GM18498 (cell line): ENCODE data around the gene UBIAD1.

Source experiments
- ATAC-seq: cut with Tn5 transposase; IDR thresholded peaks from one replicate; pipeline ENCODE4 v1.9.1; 2021; ENCODE audit warnings: mild to moderate bottlenecking, moderate library complexity; ENCODE audit not compliant: unreplicated experiment

Gene UBIAD1

DNA sequence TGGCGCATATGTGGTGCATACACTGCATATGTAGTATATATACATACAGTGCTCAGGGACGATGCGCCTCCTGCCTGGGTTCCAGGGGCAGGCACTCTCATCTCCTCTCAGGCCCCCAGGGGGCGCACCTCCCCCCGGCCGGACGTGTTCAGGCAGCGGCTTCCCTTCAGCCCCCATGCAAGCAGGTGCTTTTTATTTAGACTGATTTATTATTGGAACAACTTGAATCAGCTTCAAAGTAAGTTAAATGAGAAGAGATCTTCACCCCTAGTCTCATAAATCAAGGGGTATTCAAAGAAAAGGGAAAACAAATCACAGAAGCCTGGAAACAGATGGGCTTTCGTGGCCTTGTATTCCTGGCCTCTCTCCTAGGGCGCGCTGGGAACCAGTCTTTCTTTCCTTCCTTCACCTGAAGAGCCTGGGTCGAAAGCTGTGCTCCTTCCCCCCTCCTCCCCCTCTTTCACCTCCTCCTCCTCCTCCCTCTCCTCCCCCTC, 64.6 kb downstream of the UBIAD1 start:
- ATAC-seq = no peak
